PFSK-1 (cell line): ENCODE results near the gene IRX3.

Experiments
- FOXP2 ChIP-seq: optimal IDR thresholded peaks from 2 replicates; pipeline ENCODE3; 2011; ENCODE audit warnings: borderline replicate concordance, control low read depth, inconsistent platforms; ENCODE audit not compliant: insufficient read depth; ENCODE audit errors: extremely low read length, extremely low read depth
- POLR2AphosphoS5 ChIP-seq: IDR thresholded peaks from 2 replicates; pipeline ENCODE4 v1.6.1; 2012; ENCODE audit warnings: low read depth, mild to moderate bottlenecking, control low read depth, low read length, moderate library complexity
- REST ChIP-seq, 2 experiments: IDR thresholded peaks; 2 replicates each; pipeline versions ENCODE4 v1.6.1 to v1.8.0; 2011 to 2012; ENCODE audit warnings: low read depth in 2 of 2, low read length in 2 of 2, control low read depth in 1 of 2, inconsistent platforms in 1 of 2, mild to moderate bottlenecking in 1 of 2, moderate library complexity in 1 of 2; ENCODE audit not compliant: insufficient read depth in 1 of 2
- SIN3A ChIP-seq: IDR thresholded peaks from 2 replicates; pipeline ENCODE4 v1.6.1; 2012; ENCODE audit warnings: mild to moderate bottlenecking, low read length, moderate library complexity, borderline replicate concordance; ENCODE audit not compliant: insufficient read depth
- TAF1 ChIP-seq: IDR thresholded peaks from 2 replicates; pipeline ENCODE4 v1.6.1; 2012; ENCODE audit warnings: low read length, control low read depth, borderline replicate concordance; ENCODE audit not compliant: insufficient read depth

IRX3 gene

GRCh38 chr16:54285414-54286089 lies 1.0 kb downstream of the IRX3 start:
- TF ChIP-seq REST (IDR thresholded peaks at IDR 0.05; ENCODE audit: insufficient read depth in 1 of 2, low read depth in 2 of 2, low read length in 2 of 2): no peak
- no peak for TF ChIP-seq SIN3A
- TF ChIP-seq POLR2AphosphoS5: no peak
- TF ChIP-seq TAF1: no peak
- TF ChIP-seq FOXP2: no peak

GRCh38 chr16:54284931-54285413 lies 1.6 kb downstream of the IRX3 start:
- no peak for TF ChIP-seq SIN3A
- TF ChIP-seq TAF1: no peak
- no peak for TF ChIP-seq REST (IDR thresholded peaks at IDR 0.05; ENCODE audit: insufficient read depth in 1 of 2, low read depth in 2 of 2, low read length in 2 of 2)
- TF ChIP-seq FOXP2: no peak
- no peak for TF ChIP-seq POLR2AphosphoS5

GRCh38 chr16:54284319-54284930 lies 2.2 kb downstream of the IRX3 start:
- TF ChIP-seq TAF1 (no peak), REST (IDR thresholded peaks at IDR 0.05; ENCODE audit: insufficient read depth in 1 of 2, low read depth in 2 of 2, low read length in 2 of 2) (no peak), FOXP2 (no peak), POLR2AphosphoS5 (no peak), SIN3A (no peak)

GRCh38 chr16:54283725-54284318 lies 2.8 kb downstream of the IRX3 start:
- TF ChIP-seq TAF1 (no peak), SIN3A (no peak), POLR2AphosphoS5 (no peak), REST (IDR thresholded peaks at IDR 0.05; ENCODE audit: insufficient read depth in 1 of 2, low read depth in 2 of 2, low read length in 2 of 2) (no peak), FOXP2 (no peak)
